GM12892 (cell line): Measurements from ENCODE around the gene GTPBP4.

Source experiments
- DNase-seq: peaks from one replicate; pipeline ENCODE4 v3.0.0; 2011; ENCODE audit not compliant: insufficient read length
- FAIRE-seq: peaks from 2 replicates; lab custom pipeline; 2011; peaks lifted over from hg19 to GRCh38; lab: Jason Lieb, UNC
- POLR2A ChIP-seq: IDR thresholded peaks from 2 replicates; pipeline ENCODE4 v1.6.1; 2011; ENCODE audit warnings: low read depth, low read length, control low read depth
- POLR2AphosphoS5 ChIP-seq: IDR thresholded peaks from 2 replicates; pipeline ENCODE4 v1.6.1; 2011; ENCODE audit warnings: low read depth, low read length, control low read depth
- TAF1 ChIP-seq: IDR thresholded peaks from 2 replicates; pipeline ENCODE4 v1.6.1; 2011; ENCODE audit warnings: low read depth, mild to moderate bottlenecking, control low read depth, low read length, borderline replicate concordance

The GTPBP4 gene

DNA sequence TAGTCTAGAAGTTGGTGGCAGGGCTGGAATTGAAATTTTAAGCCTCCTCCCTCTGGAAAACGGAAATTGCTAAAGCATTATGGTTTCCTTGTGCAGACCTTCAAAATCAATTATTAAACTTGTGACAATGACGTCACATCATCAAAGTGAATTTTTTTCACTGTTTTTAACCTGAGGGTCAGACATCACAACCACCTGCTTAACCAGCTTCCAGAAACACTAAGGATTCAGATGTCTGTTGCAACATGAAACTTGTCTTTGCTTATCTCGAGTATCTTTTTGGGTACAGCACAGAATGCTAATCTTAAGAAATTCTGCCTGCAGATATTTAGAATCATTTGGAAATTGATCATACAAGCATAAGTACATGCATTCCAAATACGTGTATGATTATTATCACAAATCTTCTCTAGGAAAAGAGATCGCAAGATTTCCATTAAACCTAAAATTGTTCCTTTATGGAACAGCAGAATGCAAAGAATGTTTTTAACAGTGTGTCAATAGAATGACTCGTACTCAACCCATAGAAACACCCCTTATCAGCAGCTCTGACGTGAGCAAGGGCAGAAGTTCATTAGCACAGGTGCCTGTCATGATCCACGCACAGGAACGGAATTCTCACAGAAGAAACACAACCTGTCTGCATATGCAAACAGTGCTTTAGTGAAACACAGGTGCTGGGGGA lies 4.1 kb upstream of the GTPBP4 start:
- FAIRE-seq, result no peak
- TF ChIP-seq POLR2A (no peak), POLR2AphosphoS5 (no peak), TAF1 (no peak)
- no peak for DNase-seq

DNA sequence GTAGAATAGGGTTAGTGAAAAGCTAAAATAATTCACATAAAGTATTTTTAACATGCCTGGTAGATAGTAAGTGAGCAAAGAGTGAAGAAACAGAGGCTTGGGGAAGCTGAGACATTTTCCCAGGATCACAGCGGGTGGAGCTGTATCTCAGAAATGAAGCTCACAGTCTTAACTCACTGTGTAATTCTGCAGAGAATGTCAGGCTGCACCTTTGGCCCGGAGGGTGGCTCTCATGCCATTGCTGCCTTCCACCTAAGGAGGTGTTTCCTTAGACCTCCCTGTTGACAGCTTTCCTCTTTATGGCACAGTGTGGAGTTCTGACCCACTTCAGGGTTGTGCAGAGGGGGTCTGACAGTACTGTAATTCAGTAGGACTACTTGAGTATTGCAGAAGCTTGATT lies 2.9 kb upstream of the GTPBP4 start:
- no peak for DNase-seq
- TF ChIP-seq POLR2AphosphoS5 (no peak), TAF1 (no peak), POLR2A (no peak)
- no peak for FAIRE-seq

DNA sequence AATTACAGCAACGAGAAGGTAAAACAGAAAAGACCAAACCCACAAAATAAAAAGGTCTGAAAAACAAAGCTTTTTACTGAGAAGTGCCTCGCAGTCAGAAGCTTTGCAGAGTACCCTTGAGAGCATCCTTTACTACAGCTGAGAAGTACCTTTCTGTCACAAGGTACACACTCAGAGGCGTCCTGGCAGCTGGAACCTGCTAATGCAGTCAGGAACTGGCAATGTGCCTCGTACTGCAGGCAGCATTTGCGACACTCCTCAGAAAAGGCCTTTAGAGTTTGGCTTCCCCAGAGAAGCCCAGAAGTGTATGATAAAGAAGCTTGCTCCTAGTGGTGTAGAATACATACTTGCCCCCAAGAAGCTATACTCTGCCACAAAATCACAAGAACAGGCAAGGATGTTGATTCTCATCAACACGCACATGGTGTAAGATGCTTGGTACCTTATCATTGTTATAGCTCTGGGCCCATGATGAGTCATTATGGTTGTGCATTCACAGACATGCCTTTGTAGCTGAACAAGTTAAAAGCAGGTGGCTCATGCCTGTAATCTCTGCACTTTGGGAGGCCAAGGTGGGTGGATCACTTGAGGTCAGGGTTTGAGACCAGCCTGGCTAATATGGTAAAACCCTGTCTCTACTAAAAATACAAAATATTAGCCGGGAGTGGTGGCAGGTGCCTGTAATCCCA lies 2.0 kb upstream of the GTPBP4 start:
- TF ChIP-seq POLR2A (no peak), TAF1 (no peak), POLR2AphosphoS5 (no peak)
- FAIRE-seq (no peak), DNase-seq (no peak)

DNA sequence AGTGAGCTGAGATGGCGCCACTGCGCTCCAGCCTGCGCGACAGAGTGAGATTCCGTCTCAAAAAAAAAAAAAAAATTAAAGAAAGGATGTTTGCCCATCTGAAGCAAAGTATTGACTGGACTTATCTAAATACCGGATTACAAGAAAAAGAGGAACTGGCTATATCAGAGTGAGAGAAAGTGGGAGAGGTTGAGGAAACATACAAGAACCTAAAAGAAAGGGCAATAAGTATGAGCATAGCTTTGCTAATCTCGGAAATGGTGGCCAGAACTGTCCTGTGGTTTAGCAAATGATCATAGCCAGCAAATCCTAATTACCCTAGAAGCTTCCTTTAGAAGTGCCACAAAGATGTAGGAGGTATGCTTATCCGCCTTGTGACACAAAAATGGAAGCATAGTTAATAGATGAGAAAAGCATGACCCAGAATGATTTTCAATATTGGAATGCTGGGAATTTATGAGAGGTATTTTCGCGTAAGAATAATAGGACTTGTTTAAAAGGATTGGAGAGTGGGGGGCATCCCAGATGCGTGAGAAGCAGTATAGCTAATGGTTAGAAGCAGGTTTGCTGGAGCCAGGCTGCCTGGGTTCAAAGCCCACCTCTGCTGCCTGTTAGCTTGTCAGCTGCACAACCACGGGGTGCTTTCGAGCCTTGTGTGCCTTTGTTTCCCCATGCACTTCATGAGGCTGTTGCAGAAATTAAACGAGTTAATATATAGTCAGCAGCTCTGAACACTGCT lies 1.2 kb upstream of the GTPBP4 start:
- FAIRE-seq (no peak), DNase-seq (no peak)
- no peak for TF ChIP-seq POLR2A

DNA sequence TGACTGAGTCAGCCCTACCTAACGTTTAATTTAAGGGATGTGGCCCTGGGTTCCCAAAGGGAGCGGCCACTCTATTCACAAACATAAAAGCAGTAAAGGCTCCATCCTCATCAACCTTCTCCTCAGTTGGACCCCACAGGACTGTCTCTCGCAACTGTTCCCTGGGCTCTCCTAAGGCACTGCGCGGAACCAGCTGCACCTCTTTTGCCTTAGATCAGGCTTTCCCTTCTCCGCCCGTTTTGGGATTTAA lies 689 bp upstream of the GTPBP4 start:
- TF ChIP-seq POLR2AphosphoS5 (no peak), POLR2A (no peak), TAF1 (no peak)
- FAIRE-seq (no peak), DNase-seq (no peak)

DNA sequence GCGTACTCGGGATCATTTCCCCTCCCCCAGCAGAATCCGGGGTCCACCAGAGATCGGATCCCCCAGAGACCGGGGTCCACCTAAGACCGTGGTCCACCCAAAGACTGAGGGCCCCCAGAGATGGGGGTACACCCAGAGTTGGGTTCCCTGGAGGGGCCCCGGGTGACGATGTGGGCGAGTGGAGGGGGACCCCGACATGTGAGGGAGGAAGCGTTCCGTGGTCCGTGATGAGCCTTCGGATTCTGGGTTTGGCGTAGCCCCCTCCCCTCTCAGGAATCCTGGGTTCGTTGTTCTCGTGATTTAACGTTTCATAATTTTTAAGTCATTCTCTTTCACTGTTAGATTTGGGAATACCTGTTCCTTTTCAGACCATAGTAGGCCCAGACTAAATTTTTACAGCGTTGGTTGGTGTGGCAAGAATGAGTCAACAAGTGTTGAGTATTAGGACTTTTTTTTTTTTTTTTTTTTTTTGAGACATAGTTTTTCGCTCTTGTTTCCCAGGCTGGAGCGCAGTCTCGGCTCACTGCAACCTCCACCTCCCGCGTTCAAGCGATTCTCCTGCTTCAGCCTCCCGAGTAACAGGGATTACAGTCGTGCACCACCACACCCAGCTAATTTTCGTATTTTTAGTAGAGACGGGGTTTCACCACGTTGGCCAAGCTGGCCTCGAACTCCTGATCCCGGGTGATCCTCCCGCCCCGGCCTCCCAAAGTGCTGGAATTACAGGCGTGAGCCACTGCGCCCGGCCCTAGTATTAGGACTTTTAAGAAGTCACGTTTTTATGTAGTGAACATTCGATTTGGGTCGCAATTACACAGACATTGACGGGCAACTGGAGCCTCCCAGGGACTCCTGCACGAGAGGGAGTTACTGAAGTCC lies 672 bp downstream of the GTPBP4 start:
- FAIRE-seq (no peak), DNase-seq (no peak)
- TF ChIP-seq TAF1, result no peak
- TF ChIP-seq POLR2A, result no peak
- no peak for TF ChIP-seq POLR2AphosphoS5

DNA sequence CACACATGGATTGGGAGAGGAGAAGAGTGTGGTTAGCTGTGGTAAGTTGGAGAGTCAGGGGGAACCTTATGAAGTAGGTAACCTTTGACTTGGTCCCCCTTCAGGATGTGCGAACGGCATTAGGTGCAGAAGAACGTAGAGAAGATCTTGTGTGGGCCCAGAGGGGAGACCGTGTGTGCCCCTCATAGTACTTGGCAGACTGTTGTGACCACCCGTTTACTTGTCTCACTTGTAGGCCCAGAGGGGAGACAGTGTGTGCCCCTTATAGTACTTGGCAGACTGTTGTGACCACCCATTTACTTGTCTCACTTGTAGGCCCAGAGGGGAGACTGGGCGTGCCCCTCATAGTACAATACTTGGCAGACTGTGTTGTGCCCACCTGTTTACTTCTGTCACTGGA lies 2.6 kb downstream of the GTPBP4 start:
- FAIRE-seq (no peak), DNase-seq (no peak)
- 0 out of 2 replicates have a peak, but pooled peaks have one; percentile 37 for TF ChIP-seq POLR2AphosphoS5
- no peak for TF ChIP-seq POLR2A
- no peak for TF ChIP-seq TAF1

DNA sequence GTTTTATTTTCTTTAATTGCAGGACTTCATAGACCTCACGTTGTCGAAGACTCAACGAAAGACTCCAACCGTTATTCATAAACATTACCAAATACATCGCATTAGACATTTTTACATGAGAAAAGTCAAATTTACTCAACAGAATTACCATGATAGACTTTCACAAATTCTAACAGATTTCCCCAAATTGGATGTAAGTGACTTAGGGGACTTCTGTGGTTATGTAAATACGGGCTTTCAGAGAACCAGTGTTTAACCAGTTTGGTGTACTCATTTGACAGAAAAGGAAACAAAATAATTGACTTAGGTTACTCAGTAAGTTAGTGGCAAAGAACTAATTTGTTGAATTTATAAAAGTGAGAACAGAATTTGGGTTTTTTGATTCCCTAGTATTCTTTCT lies 4.2 kb downstream of the GTPBP4 start:
- DNase-seq (no peak), FAIRE-seq (no peak)
- TF ChIP-seq POLR2A, result no peak
- no peak for TF ChIP-seq POLR2AphosphoS5
- TF ChIP-seq TAF1, result no peak

DNA sequence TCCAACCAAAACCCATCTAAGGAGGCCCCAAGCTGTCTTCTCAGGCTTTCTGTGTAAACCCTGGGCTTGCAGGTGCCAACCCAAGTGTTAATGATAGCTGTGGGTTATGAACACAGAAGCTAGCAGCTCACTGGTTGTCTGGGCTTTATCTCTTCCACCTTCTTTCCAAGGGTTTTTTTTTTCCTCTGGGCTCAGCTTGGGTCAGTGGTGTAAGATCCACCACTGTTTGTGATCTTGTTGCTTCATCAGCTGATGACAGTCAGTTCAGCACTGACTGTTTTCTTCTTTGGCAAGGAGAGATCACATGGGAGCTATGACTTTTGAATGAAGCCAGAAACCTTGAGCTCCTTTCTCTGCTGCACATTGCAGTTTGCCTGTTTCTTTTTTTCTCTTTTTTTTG lies 4.6 kb downstream of the GTPBP4 start:
- TF ChIP-seq POLR2AphosphoS5 (no peak), POLR2A (0 out of 2 replicates have a peak, but pooled peaks have one; percentile 20)
- FAIRE-seq (no peak), DNase-seq (no peak)

DNA sequence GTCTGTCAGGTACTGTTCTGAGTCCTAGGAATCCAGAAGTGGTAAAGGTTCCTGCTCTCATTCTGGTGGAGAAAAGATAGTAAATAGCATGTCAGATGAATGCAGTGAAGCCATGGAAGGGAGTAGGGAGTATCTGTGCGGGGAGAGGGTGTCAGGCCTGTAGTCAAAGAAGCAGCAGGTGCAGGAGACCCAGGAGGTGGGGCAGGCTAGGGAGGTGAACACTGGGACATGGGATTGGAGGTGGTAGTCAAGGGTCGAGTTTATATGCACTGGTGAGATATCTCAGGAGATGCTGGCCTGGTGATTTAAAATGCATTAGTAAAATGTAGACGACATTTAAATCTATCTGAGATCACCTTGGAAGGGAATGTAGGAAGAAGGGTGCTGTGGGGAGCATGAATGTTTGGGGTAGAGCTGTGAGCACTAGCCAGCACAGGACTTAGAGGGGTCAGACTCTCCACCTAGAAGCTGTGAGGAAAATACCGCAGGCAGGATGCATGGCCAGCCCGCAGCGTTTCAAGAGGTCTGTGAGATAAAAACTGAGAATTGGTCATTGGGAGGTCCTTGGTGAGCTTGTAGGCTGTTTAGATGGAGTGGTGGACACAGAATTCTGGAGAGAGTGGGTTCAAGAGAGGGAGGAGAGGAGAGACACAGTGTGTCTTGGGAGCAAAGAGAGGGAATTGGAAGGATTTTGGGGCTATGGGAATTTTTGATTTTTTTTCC lies 6.8 kb downstream of the GTPBP4 start:
- TF ChIP-seq TAF1 (no peak), POLR2AphosphoS5 (peak; percentile 35; the same call in 1 of the 2 replicates), POLR2A (peak; percentile 11; the same call in 1 of the 2 replicates)
- no peak for DNase-seq
- no peak for FAIRE-seq
